ENCODE measurements around the gene ANAPC4. TPM values are rescaled to one million over a fixed set of nuclear protein-coding genes. Genes with fewer than 3 reads are reported as not detected.

The ANAPC4 gene
- total RNA-seq, 1 experiment from 2014 or later, result 22.8 TPM

- Histone ChIP-seq H3K9me3 (ENCODE audit: control insufficient read depth, insufficient read depth, low read depth, low read length) (no peaks in the 10 kb centered on the region), H3K36me3 (ENCODE audit: control insufficient read depth, insufficient read depth, low read length) (no peaks in the 10 kb centered on the region; the same call in 1 of the 2 replicates), H3K4me1 (ENCODE audit: control insufficient read depth, insufficient read depth, low read length) (no peaks in the 10 kb centered on the region), H3K27me3 (ENCODE audit: control insufficient read depth, insufficient read depth, low read length) (no peaks in the 10 kb centered on the region), H3K4me3 (ENCODE audit: low read depth in 2 of 2, low read length in 2 of 2) (no peak overlapping the region), H3K27ac (ENCODE audit: low read length) (no peak overlapping the region)
- no TSS peak for BruUV-seq (replicated peaks)
- intact Hi-C loops (cut with micrococcal nuclease; ENCODE audit: unreplicated experiment) (loop anchor here (5.0 to 10.0 kb wide), 2 partner anchors 203 to 386 kb away; partner anchors contain the start of gene SEPSECS), in situ Hi-C loops (cut with HindIII; ENCODE audit: low pct_unique_long_range_greater_than_20kb, low sequenced_read_pairs) (no loop called here)
- POLR2A ChIA-PET, result no interaction called here
- DNase-seq (ENCODE audit: low read depth, low spot score) (no peak), ATAC-seq (no peak)
- TF ChIP-seq TCF7L2 (IDR thresholded peaks at IDR 0.05; ENCODE audit: low read depth, low read length) (no peak), SIN3A (IDR thresholded peaks at IDR 0.05; ENCODE audit: borderline replicate concordance, insufficient read depth, low read depth, low read length) (no peak), CTCF (IDR thresholded peaks at IDR 0.05) (no peak), REST (IDR thresholded peaks at IDR 0.05; ENCODE audit: insufficient read depth in 1 of 2, low read depth in 2 of 2, low read length in 1 of 2) (no peak), POLR2AphosphoS5 (IDR thresholded peaks at IDR 0.05; ENCODE audit: low read depth, low read length) (no peak)
- CTCF ChIA-PET, result no interaction called here
Measured at GRCh38 chr4:25367877-25368276, 9.2 kb upstream of the ANAPC4 start.

- H3K27me3 ChIP-seq (ENCODE audit: control insufficient read depth, insufficient read depth, low read length), result no peaks in the 10 kb centered on the region
- ChIA-PET POLR2A (no interaction called here), CTCF (no interaction called here)
- DNase-seq (ENCODE audit: low read depth, low spot score), result no peak
- no peaks in the 10 kb centered on the region for H3K9me3 ChIP-seq (ENCODE audit: control insufficient read depth, insufficient read depth, low read depth, low read length)
- H3K36me3 ChIP-seq (ENCODE audit: control insufficient read depth, insufficient read depth, low read length), result no peaks in the 10 kb centered on the region; the same call in 1 of the 2 replicates
- no peak for TF ChIP-seq SIN3A (IDR thresholded peaks at IDR 0.05; ENCODE audit: borderline replicate concordance, insufficient read depth, low read depth, low read length)
- no peak for TF ChIP-seq TCF7L2 (IDR thresholded peaks at IDR 0.05; ENCODE audit: low read depth, low read length)
- TF ChIP-seq REST (IDR thresholded peaks at IDR 0.05; ENCODE audit: insufficient read depth in 1 of 2, low read depth in 2 of 2, low read length in 1 of 2), result no peak
- TF ChIP-seq POLR2AphosphoS5 (IDR thresholded peaks at IDR 0.05; ENCODE audit: low read depth, low read length), result no peak
- no peak for TF ChIP-seq CTCF (IDR thresholded peaks at IDR 0.05)
- ATAC-seq, result no peak
- in situ Hi-C loops (cut with HindIII; ENCODE audit: low pct_unique_long_range_greater_than_20kb, low sequenced_read_pairs) (no loop called here), intact Hi-C loops (cut with micrococcal nuclease; ENCODE audit: unreplicated experiment) (loop anchor here (5.0 to 10.0 kb wide), 2 partner anchors 204 to 386 kb away; partner anchors contain the start of gene SEPSECS)
- H3K4me1 ChIP-seq (ENCODE audit: control insufficient read depth, insufficient read depth, low read length), result no peaks in the 10 kb centered on the region
- BruUV-seq (replicated peaks), result no TSS peak
- H3K27ac ChIP-seq (ENCODE audit: low read length), result no peak overlapping the region
- no peak overlapping the region for H3K4me3 ChIP-seq (ENCODE audit: low read depth in 2 of 2, low read length in 2 of 2)
Measured at GRCh38 chr4:25368315-25368714, 8.7 kb upstream of the ANAPC4 start.
